HEK293 (cell line): Measurements from ENCODE around the gene ADM2.

Source experiments
- BCL11B ChIP-seq: fragments of 450-650 bp; formaldehyde crosslinking; IDR thresholded peaks from 2 replicates; pipeline ENCODE4 v1.5.1; 2016; ENCODE audit warnings: low read depth, missing biosample characterization, missing genetic modification characterization
- EGR2 ChIP-seq: fragments of 450-650 bp; formaldehyde crosslinking; IDR thresholded peaks from 2 replicates; pipeline ENCODE4 v1.5.1; 2016; ENCODE audit warnings: low read depth, missing biosample characterization, missing genetic modification characterization
- FEZF1 ChIP-seq: fragments of 450-650 bp; formaldehyde crosslinking; IDR thresholded peaks from 2 replicates; pipeline ENCODE4 v1.5.1; 2016; ENCODE audit warnings: missing biosample characterization, missing genetic modification characterization
- GLIS1 ChIP-seq: fragments of 450-650 bp; formaldehyde crosslinking; IDR thresholded peaks from 2 replicates; pipeline ENCODE4 v1.5.1; 2016; ENCODE audit warnings: missing biosample characterization, missing genetic modification characterization
- IKZF3 ChIP-seq: fragments of 450-650 bp; IDR thresholded peaks from 2 replicates; pipeline ENCODE4 v1.5.0; 2018; ENCODE audit warnings: missing biosample characterization, mild to moderate bottlenecking, missing genetic modification characterization, moderate library complexity
- KLF1 ChIP-seq: fragments of 450-650 bp; formaldehyde crosslinking; IDR thresholded peaks from 2 replicates; pipeline ENCODE4 v1.5.1; 2016; ENCODE audit warnings: missing biosample characterization, missing genetic modification characterization
- KLF10 ChIP-seq: fragments of 450-650 bp; IDR thresholded peaks from 2 replicates; pipeline ENCODE4 v1.5.1; 2018; ENCODE audit warnings: missing biosample characterization, mild to moderate bottlenecking, missing genetic modification characterization
- KLF9 ChIP-seq: fragments of 450-650 bp; formaldehyde crosslinking; IDR thresholded peaks from 2 replicates; pipeline ENCODE4 v1.5.1; 2016; ENCODE audit warnings: missing biosample characterization, missing genetic modification characterization, low read depth
- PRDM10 ChIP-seq: fragments of 450-650 bp; formaldehyde crosslinking; IDR thresholded peaks from 2 replicates; pipeline ENCODE4 v1.5.1; 2016; ENCODE audit warnings: missing biosample characterization, missing genetic modification characterization
- SP3 ChIP-seq: fragments of 450-650 bp; formaldehyde crosslinking; IDR thresholded peaks from 2 replicates; pipeline ENCODE4 v1.5.1; 2016; ENCODE audit warnings: missing biosample characterization, missing genetic modification characterization
- ZBTB20 ChIP-seq: fragments of 450-650 bp; formaldehyde crosslinking; IDR thresholded peaks from 2 replicates; pipeline ENCODE4 v1.5.1; 2016; ENCODE audit warnings: missing biosample characterization, missing genetic modification characterization
- ZBTB44 ChIP-seq: fragments of 450-650 bp; IDR thresholded peaks from 2 replicates; pipeline ENCODE4 v1.5.1; 2018; ENCODE audit warnings: missing biosample characterization, mild to moderate bottlenecking, missing genetic modification characterization
- ZBTB48 ChIP-seq: fragments of 450-650 bp; formaldehyde crosslinking; IDR thresholded peaks from 2 replicates; pipeline ENCODE4 v1.5.1; 2016; ENCODE audit warnings: missing biosample characterization, missing genetic modification characterization
- ZFHX2 ChIP-seq: fragments of 450-650 bp; formaldehyde crosslinking; conservative IDR thresholded peaks from 2 replicates; pipeline ENCODE4 v1.5.1; 2016; ENCODE audit warnings: missing biosample characterization, missing genetic modification characterization
- ZFP69B ChIP-seq: fragments of 450-650 bp; formaldehyde crosslinking; IDR thresholded peaks from 2 replicates; pipeline ENCODE4 v1.5.1; 2016; ENCODE audit warnings: missing biosample characterization, missing genetic modification characterization
- ZNF114 ChIP-seq: fragments of 450-650 bp; formaldehyde crosslinking; IDR thresholded peaks from 2 replicates; pipeline ENCODE4 v1.5.0; 2017; ENCODE audit warnings: missing biosample characterization, missing genetic modification characterization
- ZNF140 ChIP-seq: fragments of 450-650 bp; formaldehyde crosslinking; IDR thresholded peaks from 2 replicates; pipeline ENCODE4 v1.5.1; 2016; ENCODE audit warnings: missing biosample characterization, missing genetic modification characterization
- ZNF146 ChIP-seq: fragments of 450-650 bp; formaldehyde crosslinking; IDR thresholded peaks from 2 replicates; pipeline ENCODE4 v1.5.1; 2016; ENCODE audit warnings: missing biosample characterization, missing genetic modification characterization
- ZNF148 ChIP-seq: fragments of 450-650 bp; formaldehyde crosslinking; IDR thresholded peaks from 2 replicates; pipeline ENCODE4 v1.5.0; 2017; ENCODE audit warnings: missing biosample characterization, missing genetic modification characterization, borderline replicate concordance
- ZNF157 ChIP-seq: fragments of 450-650 bp; formaldehyde crosslinking; IDR thresholded peaks from 2 replicates; pipeline ENCODE4 v1.5.1; 2016; ENCODE audit warnings: missing biosample characterization, missing genetic modification characterization
- ZNF202 ChIP-seq: fragments of 450-650 bp; formaldehyde crosslinking; IDR thresholded peaks from 2 replicates; pipeline ENCODE4 v1.5.1; 2016; ENCODE audit warnings: missing biosample characterization, missing genetic modification characterization, borderline replicate concordance
- ZNF354C ChIP-seq: fragments of 450-650 bp; formaldehyde crosslinking; IDR thresholded peaks from 2 replicates; pipeline ENCODE4 v1.5.1; 2016; ENCODE audit warnings: missing biosample characterization, missing genetic modification characterization, low read depth, borderline replicate concordance
- ZNF510 ChIP-seq: fragments of 450-650 bp; formaldehyde crosslinking; IDR thresholded peaks from 2 replicates; pipeline ENCODE4 v1.5.1; 2018; ENCODE audit warnings: mild to moderate bottlenecking, missing genetic modification characterization, missing biosample characterization; ENCODE audit not compliant: insufficient replicate concordance
- ZNF513 ChIP-seq: fragments of 450-650 bp; IDR thresholded peaks from 2 replicates; pipeline ENCODE4 v1.5.1; 2018; ENCODE audit warnings: missing biosample characterization, missing genetic modification characterization
- ZNF514 ChIP-seq: fragments of 450-650 bp; formaldehyde crosslinking; IDR thresholded peaks from 2 replicates; pipeline ENCODE4 v1.5.1; 2016; ENCODE audit warnings: missing biosample characterization, missing genetic modification characterization
- ZNF692 ChIP-seq: fragments of 450-650 bp; formaldehyde crosslinking; IDR thresholded peaks from 2 replicates; pipeline ENCODE4 v1.5.1; 2016; ENCODE audit warnings: missing biosample characterization, missing genetic modification characterization

The ADM2 gene

GRCh38 chr22:50526108-50526833 lies 44.9 kb downstream of the ADM2 start (continued):
- TF ChIP-seq ZNF692 (tag by site-specific recombination): peak; percentile 20; the same call in 1 of the 2 replicates
- TF ChIP-seq ZBTB48 (tag by site-specific recombination): no peak
- no peak for TF ChIP-seq ZFP69B (tag by site-specific recombination)
- TF ChIP-seq KLF1 (tag by site-specific recombination): no peak; the same call in 1 of the 2 replicates
- no peak for TF ChIP-seq ZNF514 (tag by site-specific recombination)
- peak; percentile 45; the same call in 1 of the 2 replicates for TF ChIP-seq IKZF3 (tag by site-specific recombination)
- TF ChIP-seq ZNF202: no peak
- TF ChIP-seq EGR2: peak; percentile 35
- TF ChIP-seq ZNF148 (tag by site-specific recombination): no peak
- TF ChIP-seq ZFHX2: peak; percentile 51; the same call in 1 of the 2 replicates
- no peak for TF ChIP-seq ZNF157 (tag by site-specific recombination)
- no peak for TF ChIP-seq ZBTB44 (tag by site-specific recombination)
- TF ChIP-seq BCL11B (tag by site-specific recombination): peak; percentile 55; the same call in 1 of the 2 replicates
- no peak for TF ChIP-seq PRDM10
- TF ChIP-seq ZNF354C: no peak
- TF ChIP-seq KLF9 (tag by site-specific recombination): peak; percentile 13
- no peak for TF ChIP-seq FEZF1 (tag by site-specific recombination)
- TF ChIP-seq KLF10: 0 out of 2 replicates have a peak, but pooled peaks have one; percentile 26
- TF ChIP-seq ZNF114 (tag by site-specific recombination): no peak
- TF ChIP-seq ZNF513 (tag by site-specific recombination): no peak
- TF ChIP-seq GLIS1 (tag by site-specific recombination): peak; percentile 20; the same call in 1 of the 2 replicates
- no peak for TF ChIP-seq ZNF146 (tag by site-specific recombination)
- TF ChIP-seq ZNF140 (tag by site-specific recombination): no peak
- no peak; the same call in 1 of the 2 replicates for TF ChIP-seq SP3 (tag by site-specific recombination)
- no peak for TF ChIP-seq ZNF510
- peak; percentile 57 for TF ChIP-seq ZBTB20
